GM21526 (cell line): ENCODE data around the gene FGF4.

Experiments used
- ATAC-seq: cut with Tn5 transposase; IDR thresholded peaks from one replicate; pipeline ENCODE4 v1.9.1; 2021; ENCODE audit warnings: moderate library complexity; ENCODE audit not compliant: unreplicated experiment, low FRiP score

The FGF4 gene

GRCh38 chr11:69775163-69775755 is at the start of gene FGF4:
FGF4 (minus strand) TSS chr11:69775341; CDS start chr11:69775084, 257 bp downstream.
- no peak for ATAC-seq

- ATAC-seq, result no peak
Measured at GRCh38 chr11:69823641-69824265, 48.6 kb upstream of the FGF4 start.

- no peak for ATAC-seq
Measured at GRCh38 chr11:69822676-69823494, 47.7 kb upstream of the FGF4 start.

- no peak for ATAC-seq
Measured at GRCh38 chr11:69821511-69822040, 46.4 kb upstream of the FGF4 start.

- no peak for ATAC-seq
Measured at GRCh38 chr11:69820441-69820840, 45.3 kb upstream of the FGF4 start.

GRCh38 chr11:69819541-69820070 is 44.5 kb upstream of the FGF4 start:
- ATAC-seq, result no peak

- no peak for ATAC-seq
Measured at GRCh38 chr11:69818603-69819441, 43.7 kb upstream of the FGF4 start, which contains the start of gene FGF3. FGF3 (minus strand) TSS chr11:69819416; CDS start chr11:69818933, 483 bp downstream.

- ATAC-seq, result no peak
Measured at GRCh38 chr11:69818231-69818602, 43.1 kb upstream of the FGF4 start.

- ATAC-seq, result no peak
Measured at GRCh38 chr11:69817265-69818230, 42.4 kb upstream of the FGF4 start.

GRCh38 chr11:69816671-69817070 is 41.5 kb upstream of the FGF4 start:
- no peak for ATAC-seq

GRCh38 chr11:69815973-69816372 is 40.8 kb upstream of the FGF4 start:
- ATAC-seq, result no peak

- ATAC-seq, result no peak
Measured at GRCh38 chr11:69814902-69815301, 39.8 kb upstream of the FGF4 start.

- no peak for ATAC-seq
Measured at GRCh38 chr11:69814411-69814810, 39.3 kb upstream of the FGF4 start.

- ATAC-seq, result no peak
Measured at GRCh38 chr11:69813839-69814238, 38.7 kb upstream of the FGF4 start.

GRCh38 chr11:69812946-69813345 is 37.8 kb upstream of the FGF4 start:
- no peak for ATAC-seq

- no peak for ATAC-seq
Measured at GRCh38 chr11:69812256-69812655, 37.1 kb upstream of the FGF4 start.

- ATAC-seq, result no peak
Measured at GRCh38 chr11:69811431-69811830, 36.3 kb upstream of the FGF4 start.

GRCh38 chr11:69810289-69811118 is 35.4 kb upstream of the FGF4 start:
- no peak for ATAC-seq
